Right lung (tissue), 5 donors: ENCODE measurements around the gene GTPBP2. TPM values are rescaled to one million over a fixed set of nuclear protein-coding genes. Genes with fewer than 3 reads are reported as not detected.

ENCODE experiments used
- DNase-seq, 2 donors: peaks; one replicate each; pipeline ENCODE4 v3.0.0-alpha.2; 2013
- polyA plus RNA-seq, 5 donors: library from polyadenylated mRNA; unstranded; fragments of 120-200 nt; gene quantifications; one replicate each; pipeline versions ENCODE4 v1.2.1 to v1.2.3, GENCODE V29; 2013; ENCODE audit warnings: inconsistent platforms in 1 of 5, low replicate concordance in 1 of 5; ENCODE audit not compliant: insufficient read length in 5 of 5, insufficient read depth in 1 of 5

The GTPBP2 gene
- polyA plus RNA-seq, 5 donors, result 61.2 to 70.9 (median 61.7) TPM

DNA sequence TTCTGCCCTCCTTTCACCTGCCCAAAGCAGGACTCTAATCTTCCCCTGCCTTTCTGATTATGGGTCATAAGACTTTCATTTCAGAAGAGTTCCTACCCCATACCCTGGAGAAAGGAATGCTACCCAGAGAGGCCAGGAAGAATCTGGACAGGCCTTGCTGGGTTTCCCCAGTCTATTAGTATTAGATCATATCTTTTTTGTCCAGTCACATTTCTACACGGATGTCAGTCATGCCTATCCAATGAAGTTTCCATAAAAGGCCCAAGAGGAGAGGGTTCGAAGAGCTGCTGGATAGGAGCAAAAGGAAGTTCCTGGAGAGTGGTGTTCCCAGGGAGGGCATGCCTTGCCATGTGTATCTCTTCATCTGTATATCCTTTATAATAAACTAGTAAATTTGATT is 49.9 kb downstream of the GTPBP2 start:
- DNase-seq, result no peak

DNA sequence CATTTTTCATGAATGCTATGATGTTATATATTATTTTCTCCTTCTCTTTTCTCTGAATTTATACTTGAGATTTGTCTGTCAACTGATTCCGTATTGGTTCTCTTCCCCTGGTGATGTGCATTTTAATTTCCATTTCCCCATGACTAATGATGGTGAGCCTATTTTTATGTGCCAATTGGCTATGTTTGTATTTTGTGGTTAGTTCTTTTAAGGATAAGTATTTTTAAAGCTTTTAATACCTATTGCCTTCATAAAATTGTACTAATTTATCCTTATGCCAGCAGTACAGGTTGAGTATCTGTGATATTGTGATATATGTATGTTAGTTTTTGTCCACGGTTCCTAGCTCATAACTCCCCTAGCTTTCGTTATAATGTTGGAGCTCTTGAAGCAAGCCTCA is 50.3 kb downstream of the GTPBP2 start:
- DNase-seq, result no peak

DNA sequence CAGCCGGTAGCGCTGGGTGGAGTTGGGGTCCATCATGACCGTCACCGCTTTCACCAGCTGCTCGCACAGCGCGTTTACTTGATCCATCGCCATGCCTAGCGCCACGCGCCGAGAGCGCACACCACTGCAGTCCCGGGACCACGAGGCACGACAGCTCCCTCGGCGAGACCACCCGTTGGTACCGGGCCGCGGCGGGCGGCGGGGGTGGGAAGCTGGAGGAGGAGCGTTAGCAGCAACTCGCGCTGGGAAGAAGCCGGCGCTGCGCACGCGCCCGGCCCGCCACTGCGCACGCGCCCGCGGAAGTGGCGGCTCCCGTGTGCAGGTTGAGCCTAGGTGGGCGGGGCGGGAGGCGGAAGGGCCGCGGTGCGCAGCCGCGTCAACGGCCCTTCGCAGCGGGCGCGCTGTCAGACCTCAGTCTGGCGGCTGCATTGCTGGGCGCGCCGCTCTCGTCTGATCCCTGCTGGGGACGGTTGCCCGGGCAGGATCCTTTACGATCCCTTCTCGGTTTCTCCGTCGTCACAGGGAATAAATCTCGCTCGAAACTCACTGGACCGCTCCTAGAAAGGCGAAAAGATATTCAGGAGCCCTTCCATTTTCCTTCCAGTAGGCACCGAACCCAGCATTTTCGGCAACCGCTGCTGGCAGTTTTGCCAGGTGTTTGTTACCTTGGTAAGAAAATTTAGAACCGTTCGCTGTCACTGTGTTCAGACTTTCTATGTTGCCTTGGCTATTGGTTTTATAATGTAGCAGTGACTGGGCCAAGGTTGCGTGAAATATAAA is 53.1 kb downstream of the GTPBP2 start, which contains the start of the genes POLH and XPO5:
Gene POLH, plus strand, starts transcription at position 414 of the 780 bp plus-strand sequence. CDS start 6,135 bp downstream, outside the sequence.
Gene XPO5, minus strand, starts transcription at position 267 of the 780 bp plus-strand sequence. Its CDS starts 174 bp downstream, at position 93.
- DNase-seq, result peak; percentile 91 to 92

DNA sequence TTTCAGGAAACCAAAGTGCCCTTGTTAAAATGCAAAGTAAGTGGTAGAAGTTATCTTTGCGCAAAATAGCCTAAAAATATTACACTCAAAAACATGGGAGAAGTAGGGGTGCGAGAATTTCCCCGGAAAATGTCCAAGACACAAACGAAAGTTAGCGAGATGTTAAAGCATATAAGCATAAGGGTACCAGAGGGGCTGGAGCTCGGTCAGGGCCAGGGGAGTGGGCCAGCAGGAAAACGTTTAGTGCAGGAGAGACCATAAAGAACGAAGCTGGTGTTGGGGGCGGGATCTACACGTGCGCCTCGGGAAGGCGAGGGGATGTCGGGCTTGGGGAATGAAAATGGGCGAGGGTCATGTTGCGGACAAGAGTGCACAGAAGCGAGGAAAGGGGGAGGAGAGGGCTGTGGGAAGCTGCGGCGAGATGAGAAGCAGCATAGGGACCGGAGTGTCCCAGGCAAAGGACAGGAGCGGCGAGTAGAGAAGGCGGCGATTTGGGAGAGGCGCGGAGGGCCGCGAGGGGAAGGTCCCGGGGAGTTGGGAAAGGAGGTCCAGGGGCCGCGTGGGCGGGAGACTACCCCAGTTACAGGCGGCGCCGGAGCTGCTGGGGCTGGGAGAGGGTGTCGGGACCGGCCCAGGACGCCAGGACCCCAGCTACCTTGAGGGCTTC is 53.8 kb downstream of the GTPBP2 start:
- peak in 1 of 2 donors; percentile 28 for DNase-seq

DNA sequence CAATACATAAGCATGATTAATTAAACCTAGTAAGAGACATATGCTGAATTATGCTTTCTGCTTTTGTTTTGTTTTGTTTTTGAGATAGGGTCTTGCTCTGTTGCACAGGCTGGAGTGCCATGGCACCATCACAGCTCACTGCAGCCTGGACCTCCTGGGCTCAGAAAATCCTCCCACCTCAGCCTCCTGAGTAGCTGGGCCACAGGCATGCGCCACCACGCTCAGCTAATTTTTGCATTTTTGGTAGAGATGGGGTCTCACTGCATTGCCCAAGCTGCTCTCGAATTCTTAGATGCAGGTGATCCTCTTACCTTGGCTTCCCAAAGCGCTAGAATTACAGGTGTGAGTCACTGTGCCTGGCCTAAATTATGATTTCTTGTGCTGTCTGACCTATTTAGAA is 57.0 kb downstream of the GTPBP2 start:
- no peak for DNase-seq

DNA sequence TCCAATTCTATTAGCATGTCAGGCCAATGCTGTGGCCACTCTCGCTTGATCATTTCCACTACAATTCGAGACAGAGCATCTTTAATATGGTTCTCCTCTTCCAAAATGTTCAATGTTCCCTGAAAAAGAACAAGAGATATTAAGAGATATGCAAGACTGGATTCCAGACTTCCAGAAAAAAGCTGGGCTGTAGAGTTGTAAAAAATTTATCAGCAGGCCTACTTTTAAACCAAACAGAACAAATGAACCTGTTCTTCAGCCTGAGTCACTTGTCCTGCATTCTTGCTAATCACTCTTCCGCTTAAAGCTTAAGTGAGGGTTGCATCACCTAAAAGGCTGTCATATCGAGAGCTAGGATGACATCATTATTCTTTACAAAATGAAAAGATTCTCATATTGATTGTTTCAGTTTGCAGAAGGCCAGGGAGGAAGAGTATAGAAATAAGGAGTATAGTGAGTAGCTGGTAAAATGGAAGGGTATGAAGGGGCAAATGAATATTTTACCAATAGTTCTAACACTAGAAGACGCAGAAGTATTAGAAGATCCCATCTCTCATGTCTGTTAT is 58.1 kb downstream of the GTPBP2 start:
- no peak for DNase-seq

Other genes starting within 250 kb of the GTPBP2 start
- gene ABCC10, start 201.7 kb downstream of the GTPBP2 start, polyA plus RNA-seq, result 10 to 100 TPM; 19.7 to 29.2 (median 25.5) TPM
- gene DLK2, start 173.7 kb downstream of the GTPBP2 start, polyA plus RNA-seq, result 1 to 10 TPM; 1.2 to 2.6 (median 1.8) TPM
- 10 to 100 TPM; 32.6 to 45.4 (median 42.9) TPM for gene TJAP1, start 151.7 kb downstream of the GTPBP2 start, polyA plus RNA-seq
- gene LRRC73, start 118.9 kb downstream of the GTPBP2 start, polyA plus RNA-seq, result 1 to 10 TPM in 1 of 5 donors, under 1 TPM in 4; 0.20 to 1.0 (median 0.58) TPM
- gene YIPF3, start 112.3 kb downstream of the GTPBP2 start, polyA plus RNA-seq, result 100 to 1,000 TPM; 120 to 150 (median 135) TPM
- 10 to 100 TPM; 33.8 to 37.9 (median 37.0) TPM for gene POLR1C, start 112.2 kb downstream of the GTPBP2 start, polyA plus RNA-seq
- gene XPO5, start 53.2 kb downstream of the GTPBP2 start, polyA plus RNA-seq, result 10 to 100 TPM; 35.9 to 43.0 (median 40.6) TPM
- 10 to 100 TPM; 16.0 to 29.0 (median 22.4) TPM for gene POLH, start 53.1 kb downstream of the GTPBP2 start, polyA plus RNA-seq
- gene MAD2L1BP, start 6.6 kb upstream of the GTPBP2 start, polyA plus RNA-seq, result 10 to 100 TPM; 22.7 to 28.3 (median 25.9) TPM
- 1 to 10 TPM; 2.3 to 4.9 (median 3.6) TPM for gene RSPH9, start 15.8 kb upstream of the GTPBP2 start, polyA plus RNA-seq
- 10 to 100 TPM; 39.0 to 49.7 (median 42.9) TPM for gene MRPS18A, start 58.5 kb upstream of the GTPBP2 start, polyA plus RNA-seq
- gene VEGFA, start 140.9 kb upstream of the GTPBP2 start, polyA plus RNA-seq, result 100 to 1,000 TPM; 215 to 361 (median 293) TPM